Fibroblast of lung (primary cell): ENCODE results near the gene INSR.

Experiments
- EZH2 ChIP-seq: IDR thresholded peaks from 2 replicates; pipeline ENCODE4 v1.5.1; 2012; ENCODE audit warnings: low read length, control low read depth, mild to moderate bottlenecking; ENCODE audit errors: missing control alignments
- TF ChIP-seq, protein P1 (sequence below), 2 donors: IDR thresholded peaks in 1 of 2; conservative IDR thresholded peaks in 1 of 2; 1 replicate in 1 of 2; 2 replicates in 1 of 2; pipeline ENCODE4 v1.5.1; 2011 to 2012; ENCODE audit warnings: low read length in 2 of 2, control low read depth in 1 of 2, inconsistent platforms in 1 of 2, low read depth in 1 of 2, mild to moderate bottlenecking in 1 of 2

DNA sequence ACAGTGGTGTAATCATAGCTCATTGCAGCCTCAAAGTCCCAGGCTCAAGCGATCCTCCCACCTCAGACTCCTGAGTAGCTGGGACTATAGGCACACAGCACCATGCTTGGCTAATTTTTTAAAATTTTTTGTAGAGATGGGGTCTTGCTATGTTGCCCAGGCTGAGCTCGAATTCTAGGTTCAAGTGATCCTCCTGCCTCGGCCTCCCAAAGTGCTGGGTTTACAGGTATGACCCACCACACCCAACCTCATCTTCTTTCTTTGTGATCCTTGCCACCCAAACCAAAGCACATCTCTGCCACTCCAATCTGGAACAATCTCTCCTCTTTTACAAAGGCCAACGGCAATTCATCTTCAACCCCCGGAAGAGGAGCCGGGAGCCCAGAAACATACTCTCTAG is 38.6 kb downstream of the INSR start:
- TF ChIP-seq EZH2 = no peak
- TF ChIP-seq, protein P1, sequence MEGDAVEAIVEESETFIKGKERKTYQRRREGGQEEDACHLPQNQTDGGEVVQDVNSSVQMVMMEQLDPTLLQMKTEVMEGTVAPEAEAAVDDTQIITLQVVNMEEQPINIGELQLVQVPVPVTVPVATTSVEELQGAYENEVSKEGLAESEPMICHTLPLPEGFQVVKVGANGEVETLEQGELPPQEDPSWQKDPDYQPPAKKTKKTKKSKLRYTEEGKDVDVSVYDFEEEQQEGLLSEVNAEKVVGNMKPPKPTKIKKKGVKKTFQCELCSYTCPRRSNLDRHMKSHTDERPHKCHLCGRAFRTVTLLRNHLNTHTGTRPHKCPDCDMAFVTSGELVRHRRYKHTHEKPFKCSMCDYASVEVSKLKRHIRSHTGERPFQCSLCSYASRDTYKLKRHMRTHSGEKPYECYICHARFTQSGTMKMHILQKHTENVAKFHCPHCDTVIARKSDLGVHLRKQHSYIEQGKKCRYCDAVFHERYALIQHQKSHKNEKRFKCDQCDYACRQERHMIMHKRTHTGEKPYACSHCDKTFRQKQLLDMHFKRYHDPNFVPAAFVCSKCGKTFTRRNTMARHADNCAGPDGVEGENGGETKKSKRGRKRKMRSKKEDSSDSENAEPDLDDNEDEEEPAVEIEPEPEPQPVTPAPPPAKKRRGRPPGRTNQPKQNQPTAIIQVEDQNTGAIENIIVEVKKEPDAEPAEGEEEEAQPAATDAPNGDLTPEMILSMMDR (conservative IDR thresholded peaks at IDR 0.05 in 1 of 2, IDR thresholded peaks at IDR 0.05 in 1 of 2; ENCODE audit: low read depth in 1 of 2, low read length in 2 of 2) = no peak
